ENCODE results near the gene GPALPP1.

Gene GPALPP1

DNA sequence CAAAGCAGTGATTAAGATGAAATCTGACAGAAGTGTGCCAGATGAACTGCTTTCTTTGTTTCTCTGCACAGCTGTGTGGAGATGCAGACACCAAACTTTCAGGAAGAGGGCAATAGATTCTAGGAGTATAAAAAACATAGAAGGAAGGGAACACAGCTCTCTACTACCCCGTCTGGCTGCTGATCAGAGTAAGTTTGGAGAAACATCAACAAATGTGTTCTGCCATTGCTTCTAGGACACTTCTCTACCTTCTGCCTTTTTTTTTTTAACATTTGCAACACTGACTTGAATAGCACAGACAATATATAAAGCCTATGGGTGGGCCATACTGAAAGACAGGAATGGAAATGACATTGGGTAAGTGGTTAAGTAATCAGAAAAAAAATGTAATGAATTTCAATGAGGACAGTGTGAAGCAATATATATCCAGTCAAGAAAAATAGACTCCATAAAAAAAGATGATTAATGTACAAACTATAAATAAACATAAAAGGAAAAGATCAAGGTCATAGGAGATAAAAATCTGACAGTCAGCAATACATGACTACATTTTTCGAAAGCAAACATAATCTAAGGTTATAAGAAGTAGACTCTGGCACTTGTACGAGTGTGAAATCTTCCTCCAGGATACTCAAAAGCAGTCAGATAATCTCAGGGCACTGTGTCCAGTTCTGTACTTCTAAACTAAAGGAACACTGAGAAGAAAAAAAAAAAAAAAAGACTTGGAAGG lies 21.5 kb upstream of the GPALPP1 start:
- no peak for DNase-seq (ENCODE audit: low spot score)
- TF ChIP-seq, protein P1, sequence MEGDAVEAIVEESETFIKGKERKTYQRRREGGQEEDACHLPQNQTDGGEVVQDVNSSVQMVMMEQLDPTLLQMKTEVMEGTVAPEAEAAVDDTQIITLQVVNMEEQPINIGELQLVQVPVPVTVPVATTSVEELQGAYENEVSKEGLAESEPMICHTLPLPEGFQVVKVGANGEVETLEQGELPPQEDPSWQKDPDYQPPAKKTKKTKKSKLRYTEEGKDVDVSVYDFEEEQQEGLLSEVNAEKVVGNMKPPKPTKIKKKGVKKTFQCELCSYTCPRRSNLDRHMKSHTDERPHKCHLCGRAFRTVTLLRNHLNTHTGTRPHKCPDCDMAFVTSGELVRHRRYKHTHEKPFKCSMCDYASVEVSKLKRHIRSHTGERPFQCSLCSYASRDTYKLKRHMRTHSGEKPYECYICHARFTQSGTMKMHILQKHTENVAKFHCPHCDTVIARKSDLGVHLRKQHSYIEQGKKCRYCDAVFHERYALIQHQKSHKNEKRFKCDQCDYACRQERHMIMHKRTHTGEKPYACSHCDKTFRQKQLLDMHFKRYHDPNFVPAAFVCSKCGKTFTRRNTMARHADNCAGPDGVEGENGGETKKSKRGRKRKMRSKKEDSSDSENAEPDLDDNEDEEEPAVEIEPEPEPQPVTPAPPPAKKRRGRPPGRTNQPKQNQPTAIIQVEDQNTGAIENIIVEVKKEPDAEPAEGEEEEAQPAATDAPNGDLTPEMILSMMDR (IDR thresholded peaks at IDR 0.05; ENCODE audit: extremely low read depth, insufficient read depth, missing control alignments), result no peak
- in situ Hi-C loops (cut with MboI; ENCODE audit: low pct_unique_long_range_greater_than_20kb, low sequenced_read_pairs, unreplicated experiment), result no loop called here

- TF ChIP-seq, protein P1 (IDR thresholded peaks at IDR 0.05; ENCODE audit: extremely low read depth, insufficient read depth, missing control alignments), result no peak
- no peak for DNase-seq (ENCODE audit: low spot score)
- in situ Hi-C loops (cut with MboI; ENCODE audit: low pct_unique_long_range_greater_than_20kb, low sequenced_read_pairs, unreplicated experiment), result no loop called here
These were observed 20.9 kb upstream of the GPALPP1 start for GRCh38 chr13:44968434-44968815.

GRCh38 chr13:44969551-44970484 lies 19.5 kb upstream of the GPALPP1 start:
- peak; percentile 20 for DNase-seq (ENCODE audit: low spot score)
- in situ Hi-C loops (cut with MboI; ENCODE audit: low pct_unique_long_range_greater_than_20kb, low sequenced_read_pairs, unreplicated experiment), result loop anchor here (10.0 kb wide), 1 partner anchor 485 kb away; no protein-coding TSS in a partner anchor
- TF ChIP-seq, protein P1 (IDR thresholded peaks at IDR 0.05; ENCODE audit: extremely low read depth, insufficient read depth, missing control alignments), result peak; percentile 69

- no peak for DNase-seq (ENCODE audit: low spot score)
- TF ChIP-seq, protein P1 (IDR thresholded peaks at IDR 0.05; ENCODE audit: extremely low read depth, insufficient read depth, missing control alignments), result no peak
- in situ Hi-C loops (cut with MboI; ENCODE audit: low pct_unique_long_range_greater_than_20kb, low sequenced_read_pairs, unreplicated experiment), result loop anchor here (10.0 kb wide), 1 partner anchor 487 kb away; no protein-coding TSS in a partner anchor
These were observed 17.4 kb upstream of the GPALPP1 start for GRCh38 chr13:44971656-44972595.

- in situ Hi-C loops (cut with MboI; ENCODE audit: low pct_unique_long_range_greater_than_20kb, low sequenced_read_pairs, unreplicated experiment), result loop anchor here (10.0 kb wide), 1 partner anchor 488 kb away; no protein-coding TSS in a partner anchor
- DNase-seq (ENCODE audit: low spot score), result no peak
- TF ChIP-seq, protein P1 (IDR thresholded peaks at IDR 0.05; ENCODE audit: extremely low read depth, insufficient read depth, missing control alignments), result peak; percentile 40
These were observed 16.3 kb upstream of the GPALPP1 start for GRCh38 chr13:44972956-44973581.
